ENCODE data around the gene SUFU. TPM values are rescaled to one million over a fixed set of nuclear protein-coding genes. Genes with fewer than 3 reads are reported as not detected.
A peak's percentile ranks its signal among the peaks of the same experiment; 100 is the strongest.

Gene SUFU
- total and polyA plus RNA-seq, 2 of the 8 experiments (the other 6 are each of a cell fraction or from before 2014, with no cell fraction given), result 7.0 to 10.8 TPM

GRCh38 chr10:102461187-102462054, 42.4 kb upstream of the SUFU start:
- peaks cover 5% of the 10 kb centered on the region; the same call in 1 of the 2 replicates for H3K23me2 ChIP-seq (ENCODE audit: low read depth, low read length)
- ChIA-PET CTCF (ENCODE audit: partially characterized antibody) (interaction anchor here (0.8 to 4.7 kb wide), 22 partner anchors 8 to 230 kb away, joined by 3 to 40 read pairs (median 4); partner anchors contain the start of genes C10orf95, CUEDC2 and FBXL15), POLR2A (ENCODE audit: partially characterized antibody) (interaction anchor here (0.9 to 5.7 kb wide), 15 partner anchors 8 to 305 kb away, joined by 3 to 69 read pairs (median 4); partner anchors contain the start of genes C10orf95, CUEDC2, FBXL15 and GBF1)
- no peak overlapping the region for H3K23ac ChIP-seq (ENCODE audit: insufficient read length)
- peaks cover 8 to 24% (median 14%) of the 10 kb centered on the region in 4 experiments for H3K4me1 ChIP-seq (replicated peaks in 1 of 4; ENCODE audit: control insufficient read depth in 3 of 4, insufficient read depth in 4 of 4, low read length in 3 of 4)
- no peaks in the 10 kb centered on the region; the same call in 1 of the 2 replicates for H3K79me1 ChIP-seq (ENCODE audit: low read depth, low read length)
- peak overlapping the region; percentile 66 for H3K18ac ChIP-seq (ENCODE audit: extremely low read depth, low read length)
- H3K79me2 ChIP-seq (ENCODE audit: control insufficient read depth in 1 of 2, insufficient read depth in 2 of 2, low read length in 2 of 2), result no peaks in the 10 kb centered on the region
- H3K4me2 ChIP-seq (ENCODE audit: insufficient read depth in 1 of 2, low read depth in 2 of 2, low read length in 2 of 2), result peak overlapping the region; percentile 75 to 94
- H3K56ac ChIP-seq (replicated peaks; ENCODE audit: insufficient read length, low read depth, low read length), result peak overlapping the region; percentile 26
- H4K20me1 ChIP-seq (replicated peaks in 1 of 2; ENCODE audit: control insufficient read depth in 1 of 2, insufficient read depth in 2 of 2, low read length in 2 of 2), result no peaks in the 10 kb centered on the region
- H3K4ac ChIP-seq (replicated peaks; ENCODE audit: insufficient read length, low read depth, low read length), result no peak overlapping the region
- H3K27me3 ChIP-seq (replicated peaks in 1 of 4; ENCODE audit: control insufficient read depth in 3 of 4, extremely low read depth in 1 of 4, insufficient read depth in 3 of 4, low read length in 3 of 4), result peaks cover 0 to 5% (median 0%) of the 10 kb centered on the region in 4 experiments; a peak in 1 of 7 replicates
- H3K14ac ChIP-seq (ENCODE audit: insufficient read length), result no peak overlapping the region
- peak overlapping the region; percentile 87 for H2BK5ac ChIP-seq (ENCODE audit: low read depth, low read length)
- H2AFZ ChIP-seq (ENCODE audit: low read length), result peak overlapping the region; percentile 97
- FAIRE-seq (no peak), DNase-seq (ENCODE audit: low read depth in 1 of 2, low spot score in 2 of 2) (peak; percentile 75 to 98)
- 0 out of 2 replicates have a peak overlapping the region, but pooled peaks have one; percentile 28 for H2BK20ac ChIP-seq (ENCODE audit: low read length)
- H2BK12ac ChIP-seq (ENCODE audit: low read depth, low read length), result peak overlapping the region; percentile 69; the same call in 1 of the 2 replicates
- H3K9ac ChIP-seq (replicated peaks in 1 of 4; ENCODE audit: extremely low read depth in 1 of 4, low read depth in 3 of 4, low read length in 3 of 4), result peak overlapping the region in 2 of 4 experiments; percentile 61 to 83; a peak in 6 of 7 replicates
- peak overlapping the region; percentile 47; the same call in 1 of the 2 replicates for H4K8ac ChIP-seq (ENCODE audit: extremely low read depth, insufficient read depth, low read length)
- peak overlapping the region; percentile 50 to 75 (median 67) for H3K4me3 ChIP-seq (ENCODE audit: extremely low read depth in 1 of 4, insufficient read depth in 2 of 4, low read depth in 3 of 4, low read length in 4 of 4)
- H3K36me3 ChIP-seq (ENCODE audit: control insufficient read depth in 2 of 4, insufficient read depth in 4 of 4, low read length in 3 of 4), result peaks cover 0 to 5% (median under 1%) of the 10 kb centered on the region in 4 experiments; a peak in 1 of 8 replicates
- peak overlapping the region; percentile 66 for H2BK15ac ChIP-seq (ENCODE audit: low read length)
- peak overlapping the region; percentile 35 for H4K5ac ChIP-seq (ENCODE audit: insufficient read length, low read depth, low read length)
- 0 out of 2 replicates have a peak overlapping the region, but pooled peaks have one; percentile 88 for H2AK5ac ChIP-seq (ENCODE audit: low read depth, low read length)
- H3K9me3 ChIP-seq (ENCODE audit: insufficient read depth in 2 of 2, low read depth in 1 of 2, low read length in 1 of 2), result no peaks in the 10 kb centered on the region
- peak overlapping the region; percentile 51; the same call in 1 of the 2 replicates for H3K27ac ChIP-seq (ENCODE audit: low read depth, low read length)
- WGBS, 2 experiments (ENCODE audit: extremely low coverage in 1 of 2, insufficient coverage in 1 of 2, insufficient read length in 1 of 2, insufficient replicate concordance in 2 of 2, low coverage in 1 of 2, low lambda C conversion rate in 2 of 2, missing lambda C conversion rate in 1 of 2), result 4% methylated on average over 51 of the region's 54 CpGs; no CpG with 5 or more reads in 1 of the 2 experiments
- no peak overlapping the region for H2BK120ac ChIP-seq (replicated peaks; ENCODE audit: low read depth, low read length)
- H4K91ac ChIP-seq (replicated peaks; ENCODE audit: insufficient read length, low read length), result peak overlapping the region; percentile 84
- TF ChIP-seq GTF2F1 (IDR thresholded peaks at IDR 0.05; ENCODE audit: borderline replicate concordance, low read depth, low read length) (no peak), SAP30 (IDR thresholded peaks at IDR 0.05; ENCODE audit: insufficient read depth, insufficient replicate concordance, low read length) (peak; percentile 95), SIN3A (conservative IDR thresholded peaks at IDR 0.05 in 1 of 2, IDR thresholded peaks at IDR 0.05 in 1 of 2; ENCODE audit: low read depth in 1 of 2, low read length in 2 of 2) (peak; percentile 94 to 95), EP300 (IDR thresholded peaks at IDR 0.05; ENCODE audit: borderline replicate concordance in 1 of 2, low read depth in 2 of 2, low read length in 2 of 2) (peak in 1 of 2 experiments; percentile 16; a peak in 1 of 3 replicates), JUND (IDR thresholded peaks at IDR 0.05; ENCODE audit: low read length) (peak; percentile 24; the same call in 1 of the 2 replicates), TCF12 (IDR thresholded peaks at IDR 0.05; ENCODE audit: low read depth, low read length) (no peak), MAX (IDR thresholded peaks at IDR 0.05) (peak; percentile 91), KDM1A (IDR thresholded peaks at IDR 0.05; ENCODE audit: borderline replicate concordance, low read length) (no peak)

Data from H1 (cell line).